DOHH2 (cell line): Measurements from ENCODE around the gene URB1.

ENCODE experiments used
- H3F3A ChIP-seq: fragments of 200-600 bp; sonication (generic), shearing (Covaris generic); 2 replicates; pipeline ENCODE4 v1.6.0; 2016; ENCODE audit warnings: antibody characterized with exemption, mild to moderate bottlenecking; ENCODE audit not compliant: control insufficient read depth, insufficient read depth
- H3K27ac ChIP-seq: fragments of 200-600 bp; sonication (generic); 2 replicates; pipeline ENCODE4 v1.5.1; 2014; ENCODE audit warnings: low read depth, mild to moderate bottlenecking, low read length, moderate library complexity
- H3K27me3 ChIP-seq: fragments of 200-600 bp; sonication (generic); 2 replicates; pipeline ENCODE4 v1.6.1; 2014; ENCODE audit warnings: mild to moderate bottlenecking, low read length, mixed read lengths; ENCODE audit not compliant: control insufficient read depth
- H3K36me3 ChIP-seq: fragments of 200-600 bp; sonication (generic); 2 replicates; pipeline ENCODE4 v1.6.1; 2014; ENCODE audit warnings: mild to moderate bottlenecking, low read length, moderate library complexity, mixed read lengths; ENCODE audit not compliant: control insufficient read depth
- H3K4me1 ChIP-seq: fragments of 200-600 bp; sonication (generic); 2 replicates; pipeline ENCODE4 v1.6.1; 2014; ENCODE audit warnings: mild to moderate bottlenecking, low read length, mixed read lengths; ENCODE audit not compliant: control insufficient read depth
- H3K4me2 ChIP-seq: fragments of 200-600 bp; sonication (generic); 2 replicates; pipeline ENCODE4 v1.6.0; 2014; ENCODE audit warnings: mild to moderate bottlenecking, low read length, moderate library complexity
- H3K4me3 ChIP-seq: fragments of 200-600 bp; sonication (generic); 2 replicates; pipeline ENCODE4 v1.5.1; 2014; ENCODE audit warnings: mild to moderate bottlenecking, low read length, mixed read lengths
- H3K79me2 ChIP-seq: fragments of 200-600 bp; sonication (generic); 2 replicates; pipeline ENCODE4 v1.6.1; 2014; ENCODE audit warnings: mild to moderate bottlenecking, low read length, mixed read lengths; ENCODE audit not compliant: control insufficient read depth
- H3K9me2 ChIP-seq: fragments of 200-600 bp; sonication (generic); replicated peaks from 2 replicates; pipeline ENCODE4 v1.6.1; 2014; ENCODE audit warnings: mild to moderate bottlenecking, low read length, mixed read lengths; ENCODE audit not compliant: control insufficient read depth
- H3K9me3 ChIP-seq: fragments of 200-600 bp; sonication (generic); 2 replicates; pipeline ENCODE4 v1.6.1; 2014; ENCODE audit warnings: antibody characterized with exemption, low read length, mixed read lengths; ENCODE audit not compliant: control insufficient read depth, insufficient read depth
- H4K20me1 ChIP-seq: fragments of 200-600 bp; sonication (generic); 2 replicates; pipeline ENCODE4 v1.6.0; 2014; ENCODE audit warnings: low read depth, mild to moderate bottlenecking, antibody characterized with exemption, low read length, moderate library complexity; ENCODE audit not compliant: control insufficient read depth, insufficient read depth
- CTCF ChIP-seq: fragments of 200-600 bp; sonication (generic); IDR thresholded peaks from one replicate; pipeline ENCODE4 v1.5.1; 2014; ENCODE audit warnings: antibody characterized with exemption, mild to moderate bottlenecking, low read depth, low read length; ENCODE audit not compliant: poor library complexity, severe bottlenecking
- EZH2phosphoT487 ChIP-seq: fragments of 200-600 bp; sonication (generic); IDR thresholded peaks from 2 replicates; pipeline ENCODE4 v1.6.1; 2017; ENCODE audit warnings: borderline replicate concordance, mild to moderate bottlenecking, antibody characterized with exemption, low read length, moderate library complexity, mixed read lengths

URB1 gene

GRCh38 chr21:32353002-32353711 is 39.7 kb downstream of the URB1 start:
- Histone ChIP-seq H3K4me3 (no peak overlapping the region), H3K27me3 (no peaks in the 10 kb centered on the region), H4K20me1 (no peaks in the 10 kb centered on the region), H3K79me2 (no peaks in the 10 kb centered on the region), H3K27ac (no peak overlapping the region), H3F3A (no peaks in the 10 kb centered on the region), H3K9me3 (no peaks in the 10 kb centered on the region), H3K9me2 (no peaks in the 10 kb centered on the region), H3K4me1 (no peaks in the 10 kb centered on the region), H3K4me2 (no peak overlapping the region), H3K36me3 (peaks cover 96% of the 10 kb centered on the region)
- TF ChIP-seq EZH2phosphoT487 = no peak
- TF ChIP-seq CTCF = no peak

GRCh38 chr21:32352526-32352925 is 40.3 kb downstream of the URB1 start:
- Histone ChIP-seq H3K4me1 (no peaks in the 10 kb centered on the region), H3K9me3 (no peaks in the 10 kb centered on the region; the same call in 1 of the 2 replicates), H3K27me3 (no peaks in the 10 kb centered on the region), H3F3A (no peaks in the 10 kb centered on the region), H4K20me1 (no peaks in the 10 kb centered on the region), H3K4me3 (no peak overlapping the region), H3K36me3 (peaks cover 98% of the 10 kb centered on the region), H3K79me2 (no peaks in the 10 kb centered on the region), H3K4me2 (no peak overlapping the region), H3K9me2 (no peaks in the 10 kb centered on the region), H3K27ac (no peak overlapping the region)
- TF ChIP-seq EZH2phosphoT487 (no peak), CTCF (no peak)

GRCh38 chr21:32351428-32351827 is 41.4 kb downstream of the URB1 start:
- Histone ChIP-seq H3K9me3 (peaks cover 8% of the 10 kb centered on the region; the same call in 1 of the 2 replicates), H3K27ac (no peak overlapping the region), H3K4me2 (no peak overlapping the region), H3F3A (no peaks in the 10 kb centered on the region), H3K36me3 (peaks cover 99% of the 10 kb centered on the region), H3K9me2 (no peaks in the 10 kb centered on the region), H3K4me1 (no peaks in the 10 kb centered on the region), H3K79me2 (no peaks in the 10 kb centered on the region), H3K4me3 (no peak overlapping the region), H4K20me1 (no peaks in the 10 kb centered on the region), H3K27me3 (no peaks in the 10 kb centered on the region)
- no peak for TF ChIP-seq CTCF
- TF ChIP-seq EZH2phosphoT487 = no peak
